PC-3 (cell line): ENCODE data around the gene AK8.

Experiments
- EZH2phosphoT487 ChIP-seq: fragments of 300-600 bp; sonication (generic); IDR thresholded peaks from 2 replicates; pipeline ENCODE4 v1.6.1; 2018; ENCODE audit warnings: mild to moderate bottlenecking, antibody characterized with exemption, low read length, borderline replicate concordance
- TF ChIP-seq, protein P1 (sequence below): fragments of 300-600 bp; sonication (generic); conservative IDR thresholded peaks from 2 replicates; pipeline ENCODE4 v1.5.1; 2017; ENCODE audit warnings: antibody characterized with exemption, low read depth, mild to moderate bottlenecking, low read length

DNA sequence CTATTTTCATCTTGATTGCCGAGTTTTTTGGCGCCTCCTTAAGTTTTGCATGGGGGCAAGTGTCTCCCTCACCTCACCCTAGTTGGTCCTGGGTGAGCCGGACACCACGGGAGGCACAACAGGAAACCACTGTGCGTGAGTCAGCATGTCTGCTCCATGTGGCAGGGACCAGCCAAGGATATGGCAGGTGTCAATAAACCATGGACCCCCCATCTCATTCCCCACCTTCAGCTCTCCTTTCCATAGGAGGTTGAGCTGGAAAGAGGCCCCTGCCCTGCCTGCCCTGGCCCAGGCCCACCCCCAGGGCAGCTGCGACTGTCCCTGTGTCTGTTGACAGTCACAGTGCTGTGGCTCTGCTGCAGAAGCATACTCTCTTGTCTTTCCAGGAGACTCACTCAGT is 3.7 kb upstream of the AK8 start:
- TF ChIP-seq, protein P1, sequence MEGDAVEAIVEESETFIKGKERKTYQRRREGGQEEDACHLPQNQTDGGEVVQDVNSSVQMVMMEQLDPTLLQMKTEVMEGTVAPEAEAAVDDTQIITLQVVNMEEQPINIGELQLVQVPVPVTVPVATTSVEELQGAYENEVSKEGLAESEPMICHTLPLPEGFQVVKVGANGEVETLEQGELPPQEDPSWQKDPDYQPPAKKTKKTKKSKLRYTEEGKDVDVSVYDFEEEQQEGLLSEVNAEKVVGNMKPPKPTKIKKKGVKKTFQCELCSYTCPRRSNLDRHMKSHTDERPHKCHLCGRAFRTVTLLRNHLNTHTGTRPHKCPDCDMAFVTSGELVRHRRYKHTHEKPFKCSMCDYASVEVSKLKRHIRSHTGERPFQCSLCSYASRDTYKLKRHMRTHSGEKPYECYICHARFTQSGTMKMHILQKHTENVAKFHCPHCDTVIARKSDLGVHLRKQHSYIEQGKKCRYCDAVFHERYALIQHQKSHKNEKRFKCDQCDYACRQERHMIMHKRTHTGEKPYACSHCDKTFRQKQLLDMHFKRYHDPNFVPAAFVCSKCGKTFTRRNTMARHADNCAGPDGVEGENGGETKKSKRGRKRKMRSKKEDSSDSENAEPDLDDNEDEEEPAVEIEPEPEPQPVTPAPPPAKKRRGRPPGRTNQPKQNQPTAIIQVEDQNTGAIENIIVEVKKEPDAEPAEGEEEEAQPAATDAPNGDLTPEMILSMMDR, result no peak
- TF ChIP-seq EZH2phosphoT487, result no peak
